H9 (cell line): ENCODE data around the gene EFTUD2. TPM values are rescaled to one million over a fixed set of nuclear protein-coding genes. Genes with fewer than 3 reads are reported as not detected.

Source experiments
- DNase-seq: peaks from one replicate; pipeline ENCODE4 v3.0.0-alpha.2; 2017
- H2AFZ ChIP-seq: one replicate; pipeline ENCODE4 v1.6.1; 2013; ENCODE audit warnings: mild to moderate bottlenecking, low read length, control low read depth, moderate library complexity
- H2AK5ac ChIP-seq: 2 replicates; pipeline ENCODE4 v1.6.1; 2013; ENCODE audit warnings: low read length, control low read depth, mixed read lengths; ENCODE audit not compliant: insufficient read length
- H2BK120ac ChIP-seq: one replicate; pipeline ENCODE4 v1.6.1; 2013; ENCODE audit warnings: low read depth, mild to moderate bottlenecking, low read length, control low read depth, inconsistent platforms; ENCODE audit not compliant: poor library complexity, severe bottlenecking
- H2BK12ac ChIP-seq: 2 replicates; pipeline ENCODE4 v1.6.1; 2013; ENCODE audit warnings: low read length, control low read depth, mixed read lengths, low read depth; ENCODE audit not compliant: insufficient read length
- H2BK15ac ChIP-seq: 2 replicates; pipeline ENCODE4 v1.6.1; 2013; ENCODE audit warnings: low read depth, low read length, control low read depth
- H2BK20ac ChIP-seq: one replicate; pipeline ENCODE4 v1.6.1; 2013; ENCODE audit warnings: low read depth, mild to moderate bottlenecking, low read length, control low read depth, inconsistent platforms; ENCODE audit not compliant: poor library complexity, severe bottlenecking
- H2BK5ac ChIP-seq: 2 replicates; pipeline ENCODE4 v1.6.1; 2013; ENCODE audit warnings: low read length, control low read depth, mixed read lengths; ENCODE audit not compliant: insufficient read length
- H3K14ac ChIP-seq: 2 replicates; pipeline ENCODE4 v1.6.1; 2013; ENCODE audit warnings: low read length, control low read depth; ENCODE audit not compliant: insufficient read depth
- H3K18ac ChIP-seq: 2 replicates; pipeline ENCODE4 v1.6.1; 2013; ENCODE audit warnings: low read depth, mild to moderate bottlenecking, mixed read lengths, low read length, control low read depth; ENCODE audit not compliant: insufficient read length
- H3K23ac ChIP-seq: 2 replicates; pipeline ENCODE4 v1.6.1; 2013; ENCODE audit warnings: low read length, control low read depth, mixed read lengths, low read depth; ENCODE audit not compliant: insufficient read length
- H3K23me2 ChIP-seq: 2 replicates; pipeline ENCODE4 v1.6.1; 2013; ENCODE audit warnings: low read depth, mild to moderate bottlenecking, mixed read lengths, low read length, control low read depth; ENCODE audit not compliant: insufficient read length, poor library complexity, severe bottlenecking
- H3K27ac ChIP-seq: 2 replicates; pipeline ENCODE4 v1.5.1; 2013; ENCODE audit warnings: low read length, control low read depth, mixed read lengths, low read depth; ENCODE audit not compliant: insufficient read length
- H3K27me3 ChIP-seq: 2 replicates; pipeline ENCODE4 v1.6.1; 2013; ENCODE audit warnings: low read length, control low read depth, inconsistent platforms; ENCODE audit not compliant: insufficient read depth
- H3K4ac ChIP-seq: 2 replicates; pipeline ENCODE4 v1.6.1; 2013; ENCODE audit warnings: low read depth, mild to moderate bottlenecking, control low read depth, inconsistent platforms, low read length, moderate library complexity
- H3K4me1 ChIP-seq: 2 replicates; pipeline ENCODE4 v1.6.1; 2013; ENCODE audit warnings: low read length, control low read depth, inconsistent platforms; ENCODE audit not compliant: insufficient read depth
- H3K4me2 ChIP-seq: 2 replicates; pipeline ENCODE4 v1.6.1; 2013; ENCODE audit warnings: low read length, control low read depth, mixed read lengths; ENCODE audit not compliant: insufficient read length, insufficient read depth
- H3K56ac ChIP-seq: 2 replicates; pipeline ENCODE4 v1.6.1; 2013; ENCODE audit warnings: low read depth, mild to moderate bottlenecking, mixed read lengths, low read length, control low read depth; ENCODE audit not compliant: insufficient read length
- H3K79me1 ChIP-seq: 2 replicates; pipeline ENCODE4 v1.6.1; 2013; ENCODE audit warnings: low read depth, mild to moderate bottlenecking, moderate library complexity, low read length, control low read depth, inconsistent platforms; ENCODE audit not compliant: insufficient read depth, poor library complexity, severe bottlenecking
- H3K79me2 ChIP-seq: 2 replicates; pipeline ENCODE4 v1.6.1; 2013; ENCODE audit warnings: low read length, control low read depth, inconsistent platforms; ENCODE audit not compliant: insufficient read depth
- H3K9ac ChIP-seq: 2 replicates; pipeline ENCODE4 v1.6.1; 2013; ENCODE audit warnings: low read length, control low read depth, mixed read lengths; ENCODE audit not compliant: insufficient read length; ENCODE audit errors: extremely low read depth
- H3K9me3 ChIP-seq: one replicate; pipeline ENCODE4 v1.6.1; 2013; ENCODE audit warnings: low read depth, low read length, inconsistent platforms; ENCODE audit not compliant: control insufficient read depth
- H3T11ph ChIP-seq: one replicate; pipeline ENCODE4 v1.6.1; 2013; ENCODE audit warnings: mild to moderate bottlenecking, low read length, control low read depth, inconsistent platforms
- H4K20me1 ChIP-seq: one replicate; pipeline ENCODE4 v1.6.1; 2013; ENCODE audit not compliant: control insufficient read depth, insufficient read length, insufficient read depth
- H4K5ac ChIP-seq: 2 replicates; pipeline ENCODE4 v1.6.1; 2013; ENCODE audit warnings: low read depth, mild to moderate bottlenecking, mixed read lengths, low read length, control low read depth; ENCODE audit not compliant: insufficient read length
- H4K8ac ChIP-seq: replicated peaks from 2 replicates; pipeline ENCODE4 v1.6.1; 2013; ENCODE audit warnings: low read length, control low read depth, mixed read lengths, low read depth; ENCODE audit not compliant: insufficient read length
- H4K91ac ChIP-seq: 2 replicates; pipeline ENCODE4 v1.6.1; 2013; ENCODE audit warnings: low read depth, mild to moderate bottlenecking, moderate library complexity, mixed read lengths, low read length, control low read depth; ENCODE audit not compliant: insufficient read length
- H3K27ac Mint-ChIP-seq, 3 experiments: 2 replicates in 2 of 3; 3 replicates in 1 of 3; pipeline ENCODE4 v1.8.0; 2020 to 2021; ENCODE audit warnings: mixed read lengths in 3 of 3, mild to moderate bottlenecking in 1 of 3, moderate library complexity in 1 of 3
- H3K27me3 Mint-ChIP-seq: 2 replicates; pipeline ENCODE4 v1.8.0; 2021; ENCODE audit warnings: low read depth, mild to moderate bottlenecking, moderate library complexity, mixed read lengths
- H3K36me3 Mint-ChIP-seq, 3 experiments: 2 replicates in 2 of 3; 3 replicates in 1 of 3; pipeline ENCODE4 v1.8.0; 2020 to 2021; ENCODE audit warnings: low read depth in 3 of 3, mixed read lengths in 3 of 3; ENCODE audit not compliant: insufficient read depth in 1 of 3
- H3K4me1 Mint-ChIP-seq, 2 experiments: 2 replicates each; pipeline ENCODE4 v1.8.0; 2020; ENCODE audit warnings: mixed read lengths in 2 of 2
- H3K4me3 Mint-ChIP-seq, 2 experiments: 2 replicates in 1 of 2; 3 replicates in 1 of 2; pipeline ENCODE4 v1.8.0; 2020 to 2021; ENCODE audit warnings: mild to moderate bottlenecking in 2 of 2, mixed read lengths in 2 of 2, moderate library complexity in 1 of 2
- H3K9me3 Mint-ChIP-seq, 2 experiments: 2 replicates in 1 of 2; 3 replicates in 1 of 2; pipeline ENCODE4 v1.8.0; 2020; ENCODE audit warnings: mild to moderate bottlenecking in 2 of 2, mixed read lengths in 2 of 2, moderate library complexity in 1 of 2
- WGBS: extraction: QIAGEN DNeasy Blood & Tissue Kit; methylation state at CpG from one replicate; pipeline ENCODE4 v1.1.7; 2013; ENCODE audit warnings: missing lambda C conversion rate, low lambda C conversion rate, mixed read lengths; ENCODE audit not compliant: insufficient read length; ENCODE audit errors: extremely low coverage; 5-methylcytosine and 5-hydroxymethylcytosine counted together
- total RNA-seq: library from RNA; stranded (reverse); gene quantifications from 2 replicates; pipeline ENCODE4 v1.2.1, GENCODE V29; 2021
- TF ChIP-seq, protein P1 (sequence below): fragments of 200-600 bp; sonication (generic); conservative IDR thresholded peaks from 3 replicates; pipeline ENCODE4 v1.8.0; 2021; ENCODE audit warnings: antibody characterized with exemption, mild to moderate bottlenecking

EFTUD2 gene
- total RNA-seq, 1 experiment from 2014 or later, result 150 TPM

DNA sequence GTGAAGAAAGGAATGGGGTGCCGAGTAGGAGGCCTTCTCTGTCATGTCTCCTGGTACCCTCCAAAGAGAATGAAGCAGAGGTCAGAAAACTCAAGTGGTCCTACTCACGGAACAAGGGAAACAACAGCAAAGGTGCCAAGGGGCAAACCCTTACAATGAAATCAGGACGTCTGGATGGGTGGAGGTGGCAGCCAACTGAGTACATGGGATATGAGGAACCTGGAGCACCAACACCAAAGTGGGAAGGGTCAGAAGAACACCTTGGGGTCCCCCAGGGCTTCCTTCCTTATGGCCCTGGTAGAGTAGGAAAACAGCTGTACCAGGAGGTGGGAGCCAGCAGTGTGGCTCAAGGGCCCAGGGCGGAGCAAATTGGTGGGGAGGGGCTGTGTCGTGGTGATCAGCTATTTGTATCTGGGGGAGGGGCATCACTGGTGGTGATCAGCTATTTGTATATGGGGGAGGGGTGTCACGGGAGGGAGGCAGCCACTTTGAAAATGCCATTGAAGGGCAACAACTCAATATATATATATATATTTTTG lies 50.9 kb downstream of the EFTUD2 start:
- Histone ChIP-seq H3T11ph (no peak overlapping the region), H2BK12ac (no peak overlapping the region), H3K4me1 (peaks cover 12% of the 10 kb centered on the region; the same call in 1 of the 2 replicates), H3K27ac (no peak overlapping the region), H4K5ac (no peak overlapping the region), H2BK5ac (no peak overlapping the region), H3K4ac (no peak overlapping the region), H2BK20ac (no peak overlapping the region), H4K91ac (no peak overlapping the region), H2BK15ac (no peak overlapping the region), H3K27me3 (no peaks in the 10 kb centered on the region), H3K79me1 (no peaks in the 10 kb centered on the region), H3K79me2 (no peaks in the 10 kb centered on the region), H2AK5ac (no peak overlapping the region), H2BK120ac (no peak overlapping the region), H4K8ac (no peak overlapping the region), H3K4me2 (no peak overlapping the region), H3K23me2 (no peaks in the 10 kb centered on the region), H4K20me1 (no peaks in the 10 kb centered on the region), H2AFZ (no peak overlapping the region), H3K56ac (no peak overlapping the region), H3K18ac (no peak overlapping the region), H3K9me3 (no peaks in the 10 kb centered on the region), H3K23ac (no peak overlapping the region), H3K14ac (no peak overlapping the region), H3K9ac (no peak overlapping the region)
- no peaks in the 10 kb centered on the region for H3K9me3 Mint-ChIP-seq
- WGBS, result no CpG with 5 or more reads among the region's 6 CpGs
- DNase-seq, result no peak
- TF ChIP-seq, protein P1, sequence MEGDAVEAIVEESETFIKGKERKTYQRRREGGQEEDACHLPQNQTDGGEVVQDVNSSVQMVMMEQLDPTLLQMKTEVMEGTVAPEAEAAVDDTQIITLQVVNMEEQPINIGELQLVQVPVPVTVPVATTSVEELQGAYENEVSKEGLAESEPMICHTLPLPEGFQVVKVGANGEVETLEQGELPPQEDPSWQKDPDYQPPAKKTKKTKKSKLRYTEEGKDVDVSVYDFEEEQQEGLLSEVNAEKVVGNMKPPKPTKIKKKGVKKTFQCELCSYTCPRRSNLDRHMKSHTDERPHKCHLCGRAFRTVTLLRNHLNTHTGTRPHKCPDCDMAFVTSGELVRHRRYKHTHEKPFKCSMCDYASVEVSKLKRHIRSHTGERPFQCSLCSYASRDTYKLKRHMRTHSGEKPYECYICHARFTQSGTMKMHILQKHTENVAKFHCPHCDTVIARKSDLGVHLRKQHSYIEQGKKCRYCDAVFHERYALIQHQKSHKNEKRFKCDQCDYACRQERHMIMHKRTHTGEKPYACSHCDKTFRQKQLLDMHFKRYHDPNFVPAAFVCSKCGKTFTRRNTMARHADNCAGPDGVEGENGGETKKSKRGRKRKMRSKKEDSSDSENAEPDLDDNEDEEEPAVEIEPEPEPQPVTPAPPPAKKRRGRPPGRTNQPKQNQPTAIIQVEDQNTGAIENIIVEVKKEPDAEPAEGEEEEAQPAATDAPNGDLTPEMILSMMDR, result no peak
- no peak overlapping the region for H3K4me3 Mint-ChIP-seq
- H3K27me3 Mint-ChIP-seq, result peaks cover 4% of the 10 kb centered on the region; the same call in 1 of the 2 replicates
- H3K36me3 Mint-ChIP-seq, result peaks cover 20 to 38% (median 30%) of the 10 kb centered on the region in 3 experiments
- H3K27ac Mint-ChIP-seq, result no peak overlapping the region; a peak in 2 of 7 replicates
- peaks cover 20 to 26% of the 10 kb centered on the region in 2 experiments for H3K4me1 Mint-ChIP-seq
